Measurements from ENCODE around the gene ZNF226. TPM values are rescaled to one million over a fixed set of nuclear protein-coding genes. Genes with fewer than 3 reads are reported as not detected.
"Not testable (repeated sequence)": the region's sequence is repeated elsewhere in the genome, so short reads cannot be mapped to it uniquely, and the experiment has no call there.

Gene ZNF226
- total RNA-seq, 1 donor from 2014 or later: 37.7 TPM

- ChIA-PET POLR2A (no interaction called here), CTCF (no interaction called here)
- peaks cover 94% of the 10 kb centered on the region for H3K36me3 Mint-ChIP-seq (ENCODE audit: low read depth)
- peaks cover 18% of the 10 kb centered on the region for H3K9me3 Mint-ChIP-seq
- no peaks in the 10 kb centered on the region for H3K4me1 Mint-ChIP-seq
- H3K27me3 Mint-ChIP-seq: no peaks in the 10 kb centered on the region
- H3K27ac Mint-ChIP-seq: no peak overlapping the region
- no peak overlapping the region for H3K4me3 Mint-ChIP-seq
- ATAC-seq (ENCODE audit: low read depth) (no peak), DNase-seq (no peak)
- intact Hi-C loops (cut with micrococcal nuclease): no loop called here
- TF ChIP-seq CTCF (IDR thresholded peaks at IDR 0.05): no peak
Measured at GRCh38 chr19:44149776-44150175, 15.1 kb upstream of the ZNF226 start.

- intact Hi-C loops (cut with micrococcal nuclease): no loop called here
- ChIA-PET CTCF (no interaction called here), POLR2A (interaction anchor here (0.6 kb wide), 2 partner anchors 8 to 436 kb away, joined by 3 to 5 read pairs; no protein-coding TSS in a partner anchor)
- peaks cover 90% of the 10 kb centered on the region for H3K36me3 Mint-ChIP-seq (ENCODE audit: low read depth)
- no peak overlapping the region for H3K4me3 Mint-ChIP-seq
- H3K4me1 Mint-ChIP-seq: no peaks in the 10 kb centered on the region
- H3K27me3 Mint-ChIP-seq: no peaks in the 10 kb centered on the region
- no peak for ATAC-seq (ENCODE audit: low read depth)
- H3K9me3 Mint-ChIP-seq: peaks cover 23% of the 10 kb centered on the region
- no peak overlapping the region for H3K27ac Mint-ChIP-seq
- TF ChIP-seq CTCF (IDR thresholded peaks at IDR 0.05): no peak
- DNase-seq: no peak
Measured at GRCh38 chr19:44151491-44151890, 13.4 kb upstream of the ZNF226 start.

GRCh38 chr19:44156475-44156874, 8.4 kb upstream of the ZNF226 start:
- no peak for TF ChIP-seq CTCF (IDR thresholded peaks at IDR 0.05)
- DNase-seq (no peak), ATAC-seq (ENCODE audit: low read depth) (no peak)
- Mint-ChIP-seq H3K36me3 (ENCODE audit: low read depth) (peaks cover 63% of the 10 kb centered on the region), H3K4me1 (no peaks in the 10 kb centered on the region), H3K27me3 (no peaks in the 10 kb centered on the region), H3K4me3 (no peak overlapping the region), H3K27ac (no peak overlapping the region), H3K9me3 (peaks cover 41% of the 10 kb centered on the region)
- ChIA-PET CTCF (no interaction called here), POLR2A (no interaction called here)
- intact Hi-C loops (cut with micrococcal nuclease): no loop called here

GRCh38 chr19:44163789-44164188, 1.1 kb upstream of the ZNF226 start:
- H3K9me3 Mint-ChIP-seq: peaks cover 32% of the 10 kb centered on the region
- intact Hi-C loops (cut with micrococcal nuclease): loop anchor here (1.0 to 2.0 kb wide), 4 partner anchors 69 to 285 kb away; partner anchors contain the start of genes ZNF224, ZNF229, ZNF230 and ZNF235
- POLR2A ChIA-PET: interaction anchor here (1.6 to 3.4 kb wide), 4 partner anchors 43 to 337 kb away, joined by 8 to 32 read pairs (median 9); partner anchors contain the start of genes ZNF180, ZNF225 and ZNF45

GRCh38 chr19:44164327-44164672, 600 bp upstream of the ZNF226 start:
- intact Hi-C loops (cut with micrococcal nuclease): loop anchor here (1.0 to 2.0 kb wide), 4 partner anchors 70 to 284 kb away; partner anchors contain the start of genes ZNF224, ZNF229, ZNF230 and ZNF235
- no peaks in the 10 kb centered on the region for H3K27me3 Mint-ChIP-seq
- DNase-seq (no peak), ATAC-seq (ENCODE audit: low read depth) (no peak)
- H3K4me1 Mint-ChIP-seq: peaks cover 31% of the 10 kb centered on the region
- peaks cover 29% of the 10 kb centered on the region for H3K9me3 Mint-ChIP-seq
- H3K36me3 Mint-ChIP-seq (ENCODE audit: low read depth): peaks cover 43% of the 10 kb centered on the region
- no peak for TF ChIP-seq CTCF (IDR thresholded peaks at IDR 0.05)
- peak overlapping the region; percentile 97 for H3K27ac Mint-ChIP-seq
- H3K4me3 Mint-ChIP-seq: peak overlapping the region; percentile 99
- POLR2A ChIA-PET: interaction anchor here (0.5 to 3.4 kb wide), 13 partner anchors 22 to 790 kb away, joined by 3 to 32 read pairs (median 9); partner anchors contain the start of genes CLPTM1, ZNF180, ZNF224 and ZNF225
- CTCF ChIA-PET: no interaction called here

More at GRCh38 chr19:44163789-44164188, 1.1 kb upstream of the ZNF226 start:
- Mint-ChIP-seq H3K36me3 (ENCODE audit: low read depth) (peaks cover 40% of the 10 kb centered on the region), H3K27ac (no peak overlapping the region), H3K4me3 (no peak overlapping the region), H3K4me1 (peaks cover 31% of the 10 kb centered on the region), H3K27me3 (no peaks in the 10 kb centered on the region)
- no peak for ATAC-seq (ENCODE audit: low read depth)
- no peak for DNase-seq
- TF ChIP-seq CTCF (IDR thresholded peaks at IDR 0.05): no peak
- CTCF ChIA-PET: no interaction called here

- H3K9me3 Mint-ChIP-seq: peaks cover 43% of the 10 kb centered on the region
- intact Hi-C loops (cut with micrococcal nuclease): not testable (repeated sequence)
Measured at GRCh38 chr19:44170660-44171059, 5.8 kb downstream of the ZNF226 start.

More at GRCh38 chr19:44170660-44171059, 5.8 kb downstream of the ZNF226 start:
- peaks cover 88% of the 10 kb centered on the region for H3K36me3 Mint-ChIP-seq (ENCODE audit: low read depth)
- POLR2A ChIA-PET; H3K27ac Mint-ChIP-seq; CTCF ChIA-PET; H3K4me3 Mint-ChIP-seq; ATAC-seq (ENCODE audit: low read depth); DNase-seq; H3K27me3 Mint-ChIP-seq: not testable (repeated sequence)
- peaks cover 17% of the 10 kb centered on the region for H3K4me1 Mint-ChIP-seq

All from activated B cell treated with CpG ODN at 0.5 μM for 24 hours (primary cell).